ENCODE results near the gene GTPBP2.
"Not testable (repeated sequence)": the region's sequence is repeated elsewhere in the genome, so short reads cannot be mapped to it uniquely, and the experiment has no call there.

The GTPBP2 gene

GRCh38 chr6:43624786-43625288 lies 4.2 kb downstream of the GTPBP2 start:
- DNase-seq (ENCODE audit: low spot score): no peak

DNA sequence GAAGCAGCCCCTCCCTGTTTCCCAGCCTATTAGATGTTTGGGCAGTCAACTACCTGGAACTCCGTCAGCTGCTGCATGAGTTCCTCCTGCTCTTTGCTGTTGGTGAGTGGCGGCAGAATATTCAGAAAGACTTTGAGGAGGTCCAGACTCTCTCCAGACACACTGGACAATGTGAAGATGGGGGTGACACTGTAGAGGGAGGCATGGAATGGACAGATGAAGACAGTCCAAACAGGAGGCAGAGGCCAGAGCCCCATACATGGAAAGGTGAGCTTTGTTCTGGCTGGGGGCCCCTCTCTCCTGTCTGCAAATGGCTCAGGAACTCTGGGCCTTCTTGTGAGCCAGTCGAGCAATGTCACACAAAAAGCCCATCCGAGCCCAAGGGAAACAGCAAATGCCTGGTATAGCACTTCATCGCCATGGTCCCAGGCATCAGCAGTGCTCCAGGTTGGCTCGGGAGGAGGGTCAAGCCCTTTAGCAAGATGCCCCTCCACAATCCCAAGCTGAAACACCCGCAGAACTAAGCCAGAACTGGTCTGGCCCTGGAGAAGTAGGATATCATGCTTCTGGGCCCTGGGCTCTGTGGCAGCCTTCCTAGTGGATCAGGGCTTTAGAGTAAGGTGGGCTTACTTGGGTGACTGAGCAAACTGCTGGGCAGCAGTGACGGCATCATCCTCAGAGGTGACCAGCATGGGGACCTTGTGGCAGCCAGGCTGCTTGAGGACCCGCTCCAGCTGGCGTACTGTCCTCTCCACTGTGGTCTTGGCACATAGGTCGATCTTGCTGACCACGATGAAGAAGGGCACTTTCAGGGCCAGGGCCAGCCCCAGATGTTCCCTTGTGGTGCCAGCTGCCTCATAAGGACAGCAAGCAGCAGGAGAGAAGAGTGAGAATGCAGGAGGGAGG lies 4.9 kb downstream of the GTPBP2 start:
- no peak for DNase-seq (ENCODE audit: low spot score)

- DNase-seq (ENCODE audit: low spot score): no peak
Observed at GRCh38 chr6:43622541-43622940, 6.5 kb downstream of the GTPBP2 start.

DNA sequence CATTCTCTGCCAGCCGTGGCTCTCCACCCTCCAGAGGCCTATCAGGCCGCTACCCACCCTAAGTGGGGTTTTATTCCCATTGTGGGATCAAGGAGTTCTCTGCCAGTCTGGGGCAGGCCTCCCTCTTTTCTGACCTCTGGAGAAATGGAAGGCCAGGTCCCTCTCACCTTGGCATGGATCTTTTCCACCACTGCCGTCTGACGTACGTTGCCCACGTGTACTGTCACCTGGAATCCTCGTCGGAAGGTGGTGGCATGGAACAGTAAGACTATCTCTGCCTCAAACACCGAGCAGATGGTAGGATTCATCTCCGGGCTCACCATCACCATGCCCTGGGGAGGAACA lies 7.3 kb downstream of the GTPBP2 start:
- DNase-seq (ENCODE audit: low spot score): no peak

- DNase-seq (ENCODE audit: low spot score): no peak
Observed at GRCh38 chr6:43621078-43621835, 7.8 kb downstream of the GTPBP2 start.

GRCh38 chr6:43616725-43617472 lies 12.2 kb downstream of the GTPBP2 start:
- no peak for DNase-seq (ENCODE audit: low spot score)

GRCh38 chr6:43614396-43614730 lies 14.7 kb downstream of the GTPBP2 start:
- no peak for DNase-seq (ENCODE audit: low spot score)

GRCh38 chr6:43613721-43614395 lies 15.2 kb downstream of the GTPBP2 start:
- DNase-seq (ENCODE audit: low spot score): no peak

DNA sequence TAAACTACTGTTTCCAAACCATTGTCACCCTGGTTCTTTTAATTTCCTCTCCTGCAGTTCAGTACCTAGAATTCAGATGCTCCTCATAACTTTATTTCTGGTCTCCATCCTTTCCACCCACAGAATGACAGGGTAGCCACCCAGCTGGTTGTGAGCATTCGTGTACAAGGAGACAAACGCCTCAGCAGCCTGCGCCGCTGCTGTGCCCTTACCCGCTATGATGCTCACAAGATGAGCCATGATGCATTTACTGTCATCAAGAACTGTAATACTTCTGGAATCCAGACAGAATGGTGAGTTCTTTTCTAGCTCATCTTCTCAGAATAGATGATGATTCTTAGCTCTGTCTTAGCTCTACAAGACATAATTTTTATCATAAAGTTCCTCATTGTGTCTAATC lies 18.6 kb downstream of the GTPBP2 start:
- DNase-seq (ENCODE audit: low spot score): no peak

- DNase-seq (ENCODE audit: low spot score): no peak
Observed at GRCh38 chr6:43609402-43609801, 19.7 kb downstream of the GTPBP2 start.

- no peak for DNase-seq (ENCODE audit: low spot score)
Observed at GRCh38 chr6:43608807-43609206, 20.3 kb downstream of the GTPBP2 start.

- peak; percentile 71 for DNase-seq (ENCODE audit: low spot score)
Observed at GRCh38 chr6:43608310-43608763, 20.7 kb downstream of the GTPBP2 start.

- no peak for DNase-seq (ENCODE audit: low spot score)
Observed at GRCh38 chr6:43606019-43606418, 23.0 kb downstream of the GTPBP2 start.

DNA sequence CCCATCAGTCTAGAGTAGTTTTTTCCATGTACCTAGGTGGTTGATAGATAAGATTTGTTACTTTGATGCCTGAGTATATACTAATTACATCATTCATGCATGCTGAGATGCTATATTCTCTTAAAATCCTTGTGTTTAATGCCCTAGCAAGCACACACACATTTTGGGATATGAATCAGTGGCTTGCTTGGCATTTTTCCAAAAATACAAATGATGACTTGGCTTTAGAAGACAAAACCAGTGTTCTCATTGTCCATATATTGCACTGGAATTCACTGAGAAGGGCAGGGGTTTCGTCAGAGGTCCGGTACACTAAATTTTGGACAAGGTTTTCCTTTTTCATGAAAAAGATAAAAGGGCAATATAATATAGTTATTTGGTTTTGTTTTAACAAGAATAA lies 24.9 kb downstream of the GTPBP2 start:
- peak; percentile 38 for DNase-seq (ENCODE audit: low spot score)

DNA sequence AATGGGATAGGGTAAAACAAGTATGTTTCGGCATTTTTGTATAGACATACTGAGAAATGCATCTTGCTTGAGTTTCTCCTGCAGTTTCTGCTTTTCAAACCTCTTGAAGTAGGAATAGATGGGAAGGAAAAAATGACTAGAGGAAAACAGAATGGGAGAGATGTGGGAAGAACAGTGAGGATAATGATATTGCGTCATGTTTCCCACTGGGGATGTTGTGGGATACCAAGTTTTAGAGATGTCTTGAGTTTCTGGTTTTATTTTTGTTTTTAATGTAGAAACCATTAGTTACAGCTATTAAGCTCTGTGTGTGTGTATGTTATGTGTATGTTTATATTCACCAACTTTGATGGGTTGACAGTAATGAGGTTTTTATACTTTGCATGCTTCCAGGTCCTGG lies 28.5 kb downstream of the GTPBP2 start:
- DNase-seq (ENCODE audit: low spot score): no peak

DNA sequence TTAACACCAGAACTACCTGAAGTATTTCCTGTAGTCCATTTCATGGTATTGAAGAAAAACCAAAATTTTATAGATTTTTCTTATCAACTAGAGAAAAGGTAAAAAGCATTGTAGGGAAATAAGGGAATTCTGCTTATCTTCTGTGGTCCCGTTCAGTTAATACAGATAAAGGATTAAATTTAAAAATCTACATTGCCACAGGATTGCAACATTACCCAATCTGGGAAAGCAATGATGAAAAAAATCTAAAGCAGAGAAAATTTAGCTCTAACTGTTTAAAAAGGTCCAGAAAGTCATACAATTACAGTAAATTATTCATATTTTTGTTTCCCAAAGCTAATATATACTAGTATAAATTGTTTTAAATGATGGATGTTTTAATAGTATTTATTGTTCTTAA lies 35.1 kb downstream of the GTPBP2 start:
- DNase-seq (ENCODE audit: low spot score): no peak

GRCh38 chr6:43589564-43589963 lies 39.5 kb downstream of the GTPBP2 start:
- not testable (repeated sequence) for DNase-seq (ENCODE audit: low spot score)

GRCh38 chr6:43588194-43588593 lies 40.9 kb downstream of the GTPBP2 start:
- DNase-seq (ENCODE audit: low spot score): no peak

DNA sequence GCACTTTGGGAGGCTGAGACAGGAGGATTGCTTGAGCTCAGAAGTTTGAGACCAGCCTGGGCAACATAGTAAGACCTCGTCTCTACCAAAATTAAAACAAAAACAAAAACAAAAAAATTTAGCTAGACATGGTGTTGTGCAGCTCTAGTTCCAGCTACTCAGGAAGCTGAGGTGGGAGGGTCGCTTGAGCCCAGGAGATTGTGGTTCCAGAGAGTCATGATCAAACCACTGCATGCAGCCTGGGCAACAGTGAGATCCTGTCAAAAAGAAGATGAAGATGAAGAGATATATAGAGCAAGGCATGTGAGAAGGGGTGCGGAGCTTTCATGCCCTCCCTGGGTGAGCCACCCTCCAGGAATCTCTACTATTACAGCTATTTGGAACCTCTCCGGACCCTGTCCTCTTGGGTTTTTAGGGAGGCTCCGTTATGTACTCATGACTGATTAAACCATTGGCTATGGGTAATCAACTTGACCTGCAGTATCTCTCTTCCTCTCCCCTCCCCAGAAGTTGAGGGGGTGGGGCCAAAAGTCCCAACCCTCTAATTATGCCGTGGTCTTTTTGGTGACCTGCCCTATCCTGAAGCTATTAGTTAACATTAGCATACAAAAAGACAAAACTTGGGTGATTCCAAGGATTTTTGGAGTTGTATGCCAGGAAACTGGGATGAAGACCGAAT lies 44.0 kb downstream of the GTPBP2 start:
- DNase-seq (ENCODE audit: low spot score): no peak

GRCh38 chr6:43582911-43583310 lies 46.2 kb downstream of the GTPBP2 start:
- DNase-seq (ENCODE audit: low spot score): no peak

DNA sequence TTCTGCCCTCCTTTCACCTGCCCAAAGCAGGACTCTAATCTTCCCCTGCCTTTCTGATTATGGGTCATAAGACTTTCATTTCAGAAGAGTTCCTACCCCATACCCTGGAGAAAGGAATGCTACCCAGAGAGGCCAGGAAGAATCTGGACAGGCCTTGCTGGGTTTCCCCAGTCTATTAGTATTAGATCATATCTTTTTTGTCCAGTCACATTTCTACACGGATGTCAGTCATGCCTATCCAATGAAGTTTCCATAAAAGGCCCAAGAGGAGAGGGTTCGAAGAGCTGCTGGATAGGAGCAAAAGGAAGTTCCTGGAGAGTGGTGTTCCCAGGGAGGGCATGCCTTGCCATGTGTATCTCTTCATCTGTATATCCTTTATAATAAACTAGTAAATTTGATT lies 49.9 kb downstream of the GTPBP2 start:
- DNase-seq (ENCODE audit: low spot score): no peak
